Vagina (tissue), 2 donors: ENCODE data around the gene VPS9D1.

Experiments used
- CTCF ChIP-seq, 3 experiments: fragments of 450-650 bp in 2 of 3; fragments of 200-600 bp in 1 of 3; sonication (generic) in 1 of 3; IDR thresholded peaks; one replicate each; pipeline ENCODE4 v1.5.1; 2017 to 2019; ENCODE audit warnings: antibody characterized with exemption in 3 of 3, mild to moderate bottlenecking in 2 of 3, moderate library complexity in 2 of 3
- POLR2AphosphoS5 ChIP-seq, 2 donors: sonication (generic); formaldehyde crosslinking; IDR thresholded peaks; one replicate each; pipeline ENCODE4 v1.9.0; 2017; ENCODE audit warnings: antibody characterized with exemption in 2 of 2, mild to moderate bottlenecking in 2 of 2, low read depth in 1 of 2; ENCODE audit not compliant: insufficient read depth in 1 of 2

GRCh38 chr16:89696670-89697128 lies 24.0 kb downstream of the VPS9D1 start:
- TF ChIP-seq CTCF (IDR thresholded peaks at IDR 0.05) (no peak), POLR2AphosphoS5 (IDR thresholded peaks at IDR 0.05; ENCODE audit: insufficient read depth in 1 of 2, low read depth in 1 of 2) (no peak)
